K562 (cell line): Measurements from ENCODE around the gene IDI2. TPM values are rescaled to one million over a fixed set of nuclear protein-coding genes. Genes with fewer than 3 reads are reported as not detected.

ENCODE experiments used
- BCL6 ChIP-seq: fragments of 250-450 bp; sonication (Bioruptor Pico); IDR thresholded peaks from 2 replicates; pipeline ENCODE4 v1.4.0; 2020
- CBX2 ChIP-seq: fragments of 200-600 bp; sonication (generic); IDR thresholded peaks from one replicate; pipeline ENCODE4 v1.6.1; 2012; ENCODE audit warnings: mild to moderate bottlenecking, low read length, inconsistent platforms; ENCODE audit not compliant: insufficient read depth, poor library complexity, severe bottlenecking
- CCAR2 ChIP-seq: fragments of 200-400 bp; formaldehyde crosslinking; IDR thresholded peaks from 2 replicates; pipeline ENCODE4 v1.6.1; 2017; ENCODE audit warnings: mild to moderate bottlenecking, low read depth, low read length
- CXXC5 ChIP-seq: fragments of 250-450 bp; sonication (Bioruptor Pico); IDR thresholded peaks from 2 replicates; pipeline ENCODE4 v1.8.0; 2022; ENCODE audit warnings: inconsistent platforms, mild to moderate bottlenecking, moderate library complexity
- ELF2 ChIP-seq: fragments of 250-450 bp; sonication (Bioruptor Pico); IDR thresholded peaks from 2 replicates; pipeline ENCODE4 v1.5.0; 2021; ENCODE audit warnings: mild to moderate bottlenecking
- ETV1 ChIP-seq: fragments of 450-650 bp; conservative IDR thresholded peaks from 2 replicates; pipeline ENCODE4 v1.6.1; 2016; ENCODE audit warnings: missing genetic modification characterization, control low read depth, low read depth, missing compliant biosample characterization
- FOXA3 ChIP-seq, 2 experiments: fragments of 450-650 bp in 1 of 2; sonication (generic) in 1 of 2; formaldehyde crosslinking; IDR thresholded peaks in 1 of 2; conservative IDR thresholded peaks in 1 of 2; 2 replicates each; pipeline versions ENCODE4 v1.4.0 to v1.8.0; 2020 to 2022; ENCODE audit warnings: mild to moderate bottlenecking in 2 of 2, missing genetic modification reagents in 1 of 2
- GATAD2B ChIP-seq: fragments of 450-650 bp; IDR thresholded peaks from 2 replicates; pipeline ENCODE4 v1.6.1; 2017; ENCODE audit warnings: mild to moderate bottlenecking, borderline replicate concordance
- HDAC1 ChIP-seq, 2 experiments: fragments of 450-650 bp; IDR thresholded peaks; 2 replicates each; pipeline ENCODE4 v1.6.1; 2016 to 2017; ENCODE audit warnings: inconsistent platforms in 1 of 2, mild to moderate bottlenecking in 1 of 2, moderate library complexity in 1 of 2
- HNRNPLL ChIP-seq: fragments of 200-400 bp; formaldehyde crosslinking; IDR thresholded peaks from 2 replicates; pipeline ENCODE4 v1.6.1; 2017; ENCODE audit warnings: low read length, low read depth, mild to moderate bottlenecking; ENCODE audit not compliant: poor library complexity, severe bottlenecking
- OTX1 ChIP-seq: fragments of 450-650 bp; formaldehyde crosslinking; IDR thresholded peaks from 2 replicates; pipeline ENCODE4 v1.4.0; 2022; ENCODE audit warnings: mild to moderate bottlenecking
- POLR3A ChIP-seq: IDR thresholded peaks from 2 replicates; pipeline ENCODE4 v1.6.1; 2011; ENCODE audit warnings: borderline replicate concordance, mild to moderate bottlenecking, moderate library complexity; ENCODE audit not compliant: insufficient read length, insufficient read depth; ENCODE audit errors: extremely low read depth
- PTTG1 ChIP-seq: fragments of 450-650 bp; IDR thresholded peaks from 2 replicates; pipeline ENCODE4 v1.6.1; 2016; ENCODE audit warnings: low read depth, mild to moderate bottlenecking, missing genetic modification characterization, missing compliant biosample characterization
- RAD21 ChIP-seq, 2 experiments: fragments of 250-450 bp in 1 of 2; fragments of 450-650 bp in 1 of 2; sonication (Bioruptor Pico) in 1 of 2; formaldehyde crosslinking in 1 of 2; IDR thresholded peaks in 1 of 2; conservative IDR thresholded peaks in 1 of 2; 2 replicates each; pipeline versions ENCODE4 v1.4.0 to v1.8.0; 2020 to 2022; ENCODE audit warnings: mild to moderate bottlenecking in 2 of 2, moderate library complexity in 1 of 2
- SIN3A ChIP-seq, 2 experiments: fragments of 150-350 bp in 1 of 2; IDR thresholded peaks; 2 replicates each; pipeline ENCODE4 v1.6.1; 2011 to 2016; ENCODE audit warnings: borderline replicate concordance in 2 of 2, low read depth in 2 of 2, low read length in 2 of 2, mild to moderate bottlenecking in 2 of 2, moderate library complexity in 2 of 2; ENCODE audit not compliant: control insufficient read depth in 1 of 2
- SMAD2 ChIP-seq: fragments of 150-350 bp; IDR thresholded peaks from 2 replicates; pipeline ENCODE4 v1.6.1; 2014; ENCODE audit warnings: low read depth, mild to moderate bottlenecking, low read length
- SRSF7 ChIP-seq: fragments of 200-400 bp; formaldehyde crosslinking; optimal IDR thresholded peaks from 2 replicates; pipeline ENCODE3; 2017; ENCODE audit warnings: mild to moderate bottlenecking, low read depth, low read length
- WHSC1 ChIP-seq: IDR thresholded peaks from one replicate; pipeline ENCODE4 v1.6.1; 2012; ENCODE audit warnings: low read length, control low read depth, inconsistent platforms
- polyA plus RNA-seq, 8 experiments: library from polyadenylated mRNA; depleted of rRNA in 4 of 8; stranded (reverse) in 5 of 8; unstranded in 3 of 8; fragments of >200 nt; fragmentation: Nextera tagmentation in 2 of 8; fragmentation: Illumina TruSeq in 1 of 8; extraction: Ambion mirVana in 2 of 8; extraction: Trizol in 1 of 8; gene quantifications; 2 replicates each; pipeline versions ENCODE4 v1.2.1 to v1.2.3, GENCODE V29; 2011 to 2014; ENCODE audit warnings: inconsistent platforms in 1 of 8, missing spikeins in 1 of 8
- total RNA-seq, 7 experiments: library from RNA; depleted of rRNA in 6 of 7; stranded (reverse); fragments of >200 nt in 6 of 7; fragmentation: Illumina TruSeq in 2 of 7; extraction: Trizol in 2 of 7; gene quantifications; 2 replicates each; pipeline versions ENCODE4 v1.2.1 to v1.2.3, GENCODE V29; 2011 to 2021; ENCODE audit warnings: low replicate concordance in 1 of 7
- TF ChIP-seq, protein P1 (sequence below): sonication (generic); formaldehyde crosslinking; IDR thresholded peaks from 2 replicates; pipeline ENCODE4 v1.8.1; 2022; ENCODE audit warnings: missing genetic modification reagents
- TF ChIP-seq, protein P2 (sequence below): sonication (generic); formaldehyde crosslinking; IDR thresholded peaks from 2 replicates; pipeline ENCODE4 v1.8.1; 2023; ENCODE audit warnings: mild to moderate bottlenecking, missing genetic modification reagents
- TF ChIP-seq, protein P3 (sequence below): sonication (generic); formaldehyde crosslinking; IDR thresholded peaks from 2 replicates; pipeline ENCODE4 v1.8.0; 2022; ENCODE audit warnings: mild to moderate bottlenecking, low read depth, missing genetic modification reagents
- TF ChIP-seq, protein P4 (sequence below): sonication (generic); formaldehyde crosslinking; IDR thresholded peaks from 2 replicates; pipeline ENCODE4 v1.5.0; 2020; ENCODE audit warnings: missing genetic modification reagents

The IDI2 gene
- total and polyA plus RNA-seq, 9 of the 15 experiments (the other 6 are each of a cell fraction or from before 2014, with no cell fraction given): not detected

DNA sequence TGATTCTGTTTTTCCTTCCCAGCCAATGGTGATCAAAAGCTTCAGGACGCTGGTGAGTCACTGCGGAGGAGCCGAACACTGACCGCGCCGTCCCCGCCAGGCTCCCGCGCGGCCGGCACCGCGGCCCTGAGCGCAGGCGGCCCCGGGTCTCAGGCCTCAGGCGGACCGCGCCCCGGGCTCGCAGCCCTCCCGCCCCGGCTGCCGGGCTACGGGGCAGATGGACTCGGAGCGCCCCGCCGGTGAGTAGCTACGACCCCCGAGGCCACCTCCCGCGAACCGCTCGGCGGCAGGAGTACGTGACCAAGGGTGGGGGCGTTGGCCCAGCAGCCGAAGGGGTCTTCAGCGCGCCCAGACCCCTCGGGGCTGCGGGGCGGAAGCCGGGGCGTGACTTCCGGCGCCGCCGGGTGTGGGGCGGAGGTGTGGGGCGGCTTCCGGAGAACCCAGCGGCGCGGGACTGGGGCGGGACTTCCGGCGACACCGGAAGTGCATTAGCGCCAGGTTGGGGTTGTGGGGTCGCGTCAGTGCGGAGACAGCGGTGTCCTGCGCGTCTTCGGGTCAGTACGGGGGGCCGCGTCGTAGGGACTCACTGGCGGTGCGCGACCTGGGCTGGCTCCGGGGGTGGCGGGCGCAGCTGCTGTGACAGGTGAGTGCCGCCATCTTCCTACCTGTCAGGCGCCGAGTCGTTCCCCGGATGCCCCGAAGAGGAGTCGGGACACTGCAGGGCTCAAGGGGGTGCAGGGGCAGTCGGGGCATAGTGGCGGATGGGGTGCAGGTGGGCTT is 30.9 kb upstream of the IDI2 start, which contains the start of gene WDR37 (continued):
- TF ChIP-seq, protein P1, sequence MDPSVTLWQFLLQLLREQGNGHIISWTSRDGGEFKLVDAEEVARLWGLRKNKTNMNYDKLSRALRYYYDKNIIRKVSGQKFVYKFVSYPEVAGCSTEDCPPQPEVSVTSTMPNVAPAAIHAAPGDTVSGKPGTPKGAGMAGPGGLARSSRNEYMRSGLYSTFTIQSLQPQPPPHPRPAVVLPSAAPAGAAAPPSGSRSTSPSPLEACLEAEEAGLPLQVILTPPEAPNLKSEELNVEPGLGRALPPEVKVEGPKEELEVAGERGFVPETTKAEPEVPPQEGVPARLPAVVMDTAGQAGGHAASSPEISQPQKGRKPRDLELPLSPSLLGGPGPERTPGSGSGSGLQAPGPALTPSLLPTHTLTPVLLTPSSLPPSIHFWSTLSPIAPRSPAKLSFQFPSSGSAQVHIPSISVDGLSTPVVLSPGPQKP (CRISPR knock-in tag): peak; percentile 83; the same call in 1 of the 2 replicates
- TF ChIP-seq BCL6 (CRISPR knock-in tag) (no peak), WHSC1 (no peak), RAD21 (CRISPR knock-in tag; conservative IDR thresholded peaks at IDR 0.05 in 1 of 2, IDR thresholded peaks at IDR 0.05 in 1 of 2) (no peak; a peak in 1 of 4 replicates), CBX2 (no peak), SRSF7 (no peak), OTX1 (CRISPR knock-in tag) (0 out of 2 replicates have a peak, but pooled peaks have one; percentile 44), CXXC5 (peak; percentile 83; the same call in 1 of the 2 replicates), ETV1 (tag) (peak; percentile 89), HNRNPLL (no peak), GATAD2B (peak; percentile 96), CCAR2 (no peak), POLR3A (no peak), FOXA3 (CRISPR knock-in tag; conservative IDR thresholded peaks at IDR 0.05 in 1 of 2, IDR thresholded peaks at IDR 0.05 in 1 of 2) (peak in 1 of 2 experiments; percentile 41; a peak in 1 of 4 replicates), SIN3A (IDR thresholded peaks at IDR 0.05; ENCODE audit: borderline replicate concordance in 2 of 2, control insufficient read depth in 1 of 2, low read depth in 2 of 2, low read length in 2 of 2) (peak; percentile 60 to 63; a peak in 2 of 4 replicates), HDAC1 (IDR thresholded peaks at IDR 0.05) (peak in 1 of 2 experiments; percentile 79; a peak in 2 of 4 replicates), PTTG1 (tag) (no peak), SMAD2 (no peak), ELF2 (CRISPR knock-in tag) (peak; percentile 88)
- TF ChIP-seq, protein P2, sequence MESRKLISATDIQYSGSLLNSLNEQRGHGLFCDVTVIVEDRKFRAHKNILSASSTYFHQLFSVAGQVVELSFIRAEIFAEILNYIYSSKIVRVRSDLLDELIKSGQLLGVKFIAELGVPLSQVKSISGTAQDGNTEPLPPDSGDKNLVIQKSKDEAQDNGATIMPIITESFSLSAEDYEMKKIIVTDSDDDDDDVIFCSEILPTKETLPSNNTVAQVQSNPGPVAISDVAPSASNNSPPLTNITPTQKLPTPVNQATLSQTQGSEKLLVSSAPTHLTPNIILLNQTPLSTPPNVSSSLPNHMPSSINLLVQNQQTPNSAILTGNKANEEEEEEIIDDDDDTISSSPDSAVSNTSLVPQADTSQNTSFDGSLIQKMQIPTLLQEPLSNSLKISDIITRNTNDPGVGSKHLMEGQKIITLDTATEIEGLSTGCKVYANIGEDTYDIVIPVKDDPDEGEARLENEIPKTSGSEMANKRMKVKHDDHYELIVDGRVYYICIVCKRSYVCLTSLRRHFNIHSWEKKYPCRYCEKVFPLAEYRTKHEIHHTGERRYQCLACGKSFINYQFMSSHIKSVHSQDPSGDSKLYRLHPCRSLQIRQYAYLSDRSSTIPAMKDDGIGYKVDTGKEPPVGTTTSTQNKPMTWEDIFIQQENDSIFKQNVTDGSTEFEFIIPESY: peak; percentile 33; the same call in 1 of the 2 replicates
- TF ChIP-seq, protein P3, sequence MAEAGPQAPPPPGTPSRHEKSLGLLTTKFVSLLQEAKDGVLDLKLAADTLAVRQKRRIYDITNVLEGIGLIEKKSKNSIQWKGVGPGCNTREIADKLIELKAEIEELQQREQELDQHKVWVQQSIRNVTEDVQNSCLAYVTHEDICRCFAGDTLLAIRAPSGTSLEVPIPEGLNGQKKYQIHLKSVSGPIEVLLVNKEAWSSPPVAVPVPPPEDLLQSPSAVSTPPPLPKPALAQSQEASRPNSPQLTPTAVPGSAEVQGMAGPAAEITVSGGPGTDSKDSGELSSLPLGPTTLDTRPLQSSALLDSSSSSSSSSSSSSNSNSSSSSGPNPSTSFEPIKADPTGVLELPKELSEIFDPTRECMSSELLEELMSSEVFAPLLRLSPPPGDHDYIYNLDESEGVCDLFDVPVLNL (CRISPR knock-in tag): no peak
- TF ChIP-seq, protein P4, sequence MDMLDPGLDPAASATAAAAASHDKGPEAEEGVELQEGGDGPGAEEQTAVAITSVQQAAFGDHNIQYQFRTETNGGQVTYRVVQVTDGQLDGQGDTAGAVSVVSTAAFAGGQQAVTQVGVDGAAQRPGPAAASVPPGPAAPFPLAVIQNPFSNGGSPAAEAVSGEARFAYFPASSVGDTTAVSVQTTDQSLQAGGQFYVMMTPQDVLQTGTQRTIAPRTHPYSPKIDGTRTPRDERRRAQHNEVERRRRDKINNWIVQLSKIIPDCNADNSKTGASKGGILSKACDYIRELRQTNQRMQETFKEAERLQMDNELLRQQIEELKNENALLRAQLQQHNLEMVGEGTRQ (CRISPR knock-in tag): no peak
